SK-N-SH (cell line): Measurements from ENCODE around the gene GPR152. TPM values are rescaled to one million over a fixed set of nuclear protein-coding genes. Genes with fewer than 3 reads are reported as not detected.

Experiments used
- CTCF ChIA-PET: fragments of 300-600, 350-600 bp; formaldehyde crosslinking; extraction: SDS; loops from one replicate; lab custom pipeline; 2021; lab: Yijun Ruan, JAX
- POLR2A ChIA-PET: fragments of 350-600 bp; sonication (Branson Sonifier 250); formaldehyde crosslinking; extraction: SDS; loops from one replicate; lab custom pipeline; 2020; ENCODE audit warnings: antibody characterized with exemption, inconsistent platforms; lab: Yijun Ruan, JAX
- DNase-seq: peaks from one replicate; pipeline ENCODE4 v3.0.0; 2012
- H2AFZ ChIP-seq: fragments of 200-600 bp; sonication (generic); 2 replicates; pipeline ENCODE4 v1.8.1; 2016; ENCODE audit warnings: antibody characterized with exemption, mild to moderate bottlenecking, low read depth
- H3F3A ChIP-seq: fragments of 200-600 bp; sonication (generic); replicated peaks from 2 replicates; pipeline ENCODE3; 2016; ENCODE audit warnings: antibody characterized with exemption, mild to moderate bottlenecking; ENCODE audit not compliant: insufficient read depth
- H3K27ac ChIP-seq, 2 experiments: fragments of 200-500 bp in 1 of 2; fragments of 200-600 bp in 1 of 2; sonication (Bioruptor generic) in 1 of 2; sonication (generic), shearing (Covaris generic) in 1 of 2; 2 replicates each; pipeline versions ENCODE4 v1.5.1 to v1.6.1; 2014 to 2016; ENCODE audit warnings: low read depth in 2 of 2, inconsistent platforms in 1 of 2, low read length in 1 of 2, mild to moderate bottlenecking in 1 of 2, mixed read lengths in 1 of 2
- H3K27me3 ChIP-seq: fragments of 200-600 bp; sonication (generic), shearing (Covaris generic); 2 replicates; pipeline ENCODE4 v1.6.1; 2016; ENCODE audit warnings: mixed run types; ENCODE audit not compliant: insufficient read depth
- H3K36me3 ChIP-seq, 2 experiments: fragments of 200-500 bp in 1 of 2; fragments of 200-600 bp in 1 of 2; sonication (Bioruptor generic) in 1 of 2; sonication (generic) in 1 of 2; replicated peaks in 1 of 2; 2 replicates each; pipeline versions ENCODE3 to v1.5.1; 2014 to 2016; ENCODE audit warnings: low read length in 1 of 2, mild to moderate bottlenecking in 1 of 2; ENCODE audit not compliant: insufficient read depth in 2 of 2, control insufficient read depth in 1 of 2
- H3K4me1 ChIP-seq, 2 experiments: fragments of 200-500 bp in 1 of 2; fragments of 200-600 bp in 1 of 2; sonication (Bioruptor generic) in 1 of 2; sonication (generic), shearing (Covaris generic) in 1 of 2; 2 replicates each; pipeline versions ENCODE4 v1.5.1 to v1.6.1; 2014 to 2016; ENCODE audit warnings: low read depth in 1 of 2, low read length in 1 of 2, mixed run types in 1 of 2; ENCODE audit not compliant: insufficient read depth in 2 of 2, control insufficient read depth in 1 of 2
- H3K4me2 ChIP-seq: fragments of 200-600 bp; sonication (generic), shearing (Covaris generic); 2 replicates; pipeline ENCODE4 v1.6.1; 2017; ENCODE audit warnings: mixed run types
- H3K4me3 ChIP-seq, 2 experiments: fragments of 200-500 bp in 1 of 2; fragments of 200-600 bp in 1 of 2; sonication (Bioruptor generic) in 1 of 2; sonication (generic), shearing (Covaris generic) in 1 of 2; 2 replicates each; pipeline versions ENCODE4 v1.5.1 to v1.8.1; 2014 to 2016; ENCODE audit warnings: low read depth in 2 of 2, inconsistent platforms in 1 of 2, low read length in 1 of 2, mild to moderate bottlenecking in 1 of 2, mixed read lengths in 1 of 2, moderate library complexity in 1 of 2
- H3K79me2 ChIP-seq: fragments of 200-600 bp; sonication (generic); 2 replicates; pipeline ENCODE4 v1.8.1; 2017; ENCODE audit warnings: mild to moderate bottlenecking; ENCODE audit not compliant: insufficient read depth
- H3K9ac ChIP-seq: fragments of 200-600 bp; sonication (generic); 2 replicates; pipeline ENCODE4 v1.6.1; 2017; ENCODE audit warnings: mixed run types
- H3K9me2 ChIP-seq: fragments of 200-600 bp; sonication (generic); 2 replicates; pipeline ENCODE4 v1.6.1; 2017; ENCODE audit warnings: mixed run types
- H3K9me3 ChIP-seq: fragments of 200-600 bp; sonication (generic); 2 replicates; pipeline ENCODE4 v1.6.1; 2017; ENCODE audit warnings: mixed run types, mild to moderate bottlenecking, moderate library complexity
- H4K20me1 ChIP-seq: fragments of 200-600 bp; sonication (generic); 2 replicates; pipeline ENCODE4 v1.6.1; 2017; ENCODE audit warnings: mild to moderate bottlenecking, mixed run types; ENCODE audit not compliant: insufficient read depth
- ELF1 ChIP-seq: IDR thresholded peaks from 2 replicates; pipeline ENCODE4 v1.4.0; 2012
- EP300 ChIP-seq, 2 experiments: IDR thresholded peaks; 2 replicates each; pipeline versions ENCODE4 v1.4.0 to v1.6.1; 2012; ENCODE audit warnings: borderline replicate concordance in 1 of 2, low read depth in 1 of 2, low read length in 1 of 2
- EZH2phosphoT487 ChIP-seq: fragments of 200-600 bp; sonication (generic); IDR thresholded peaks from 2 replicates; pipeline ENCODE4 v1.6.1; 2017; ENCODE audit warnings: low read depth, mixed run types, mild to moderate bottlenecking, antibody characterized with exemption, moderate library complexity, borderline replicate concordance
- FOXJ3 ChIP-seq: sonication (generic); formaldehyde crosslinking; IDR thresholded peaks from 2 replicates; pipeline ENCODE4 v1.5.1; 2020; ENCODE audit warnings: mild to moderate bottlenecking, missing genetic modification reagents
- FOXM1 ChIP-seq: IDR thresholded peaks from 2 replicates; pipeline ENCODE4 v1.4.0; 2012; ENCODE audit warnings: low read depth, mild to moderate bottlenecking
- GABPA ChIP-seq: IDR thresholded peaks from 2 replicates; pipeline ENCODE4 v1.4.0; 2012; ENCODE audit warnings: low read depth, mild to moderate bottlenecking
- GATA2 ChIP-seq: sonication (generic); formaldehyde crosslinking; IDR thresholded peaks from 2 replicates; pipeline ENCODE4 v1.5.0; 2020; ENCODE audit warnings: mild to moderate bottlenecking, missing genetic modification reagents
- IRF3 ChIP-seq: fragments of 150-350 bp; IDR thresholded peaks from 2 replicates; pipeline ENCODE4 v1.6.1; 2016; ENCODE audit warnings: mild to moderate bottlenecking, low read depth, low read length
- MEF2A ChIP-seq: IDR thresholded peaks from 2 replicates; pipeline ENCODE4 v1.4.0; 2012; ENCODE audit warnings: low read depth, borderline replicate concordance
- MXI1 ChIP-seq: IDR thresholded peaks from 2 replicates; pipeline ENCODE4 v1.6.1; 2012; ENCODE audit warnings: mild to moderate bottlenecking, low read depth, low read length, improper control_type of control experiment
- NRF1 ChIP-seq: IDR thresholded peaks from 2 replicates; pipeline ENCODE4 v1.6.1; 2012; ENCODE audit warnings: low read depth, mild to moderate bottlenecking, low read length
- REST ChIP-seq: IDR thresholded peaks from 2 replicates; pipeline ENCODE4 v1.6.1; 2012; ENCODE audit warnings: mild to moderate bottlenecking, low read depth, low read length, moderate library complexity
- RFX5 ChIP-seq: IDR thresholded peaks from 2 replicates; pipeline ENCODE4 v1.6.1; 2012; ENCODE audit warnings: mild to moderate bottlenecking, improper control_type of control experiment, low read length
- RXRA ChIP-seq: IDR thresholded peaks from 2 replicates; pipeline ENCODE4 v1.4.0; 2012; ENCODE audit warnings: low read depth, mild to moderate bottlenecking, borderline replicate concordance
- SIN3A ChIP-seq: IDR thresholded peaks from 2 replicates; pipeline ENCODE4 v1.6.1; 2012; ENCODE audit warnings: low read depth, mild to moderate bottlenecking, low read length, moderate library complexity, borderline replicate concordance
- SMC3 ChIP-seq: IDR thresholded peaks from 2 replicates; pipeline ENCODE4 v1.6.1; 2012; ENCODE audit warnings: low read depth, low read length, improper control_type of control experiment
- TAF1 ChIP-seq: IDR thresholded peaks from 2 replicates; pipeline ENCODE4 v1.6.1; 2012; ENCODE audit warnings: low read depth, mild to moderate bottlenecking, low read length, moderate library complexity, borderline replicate concordance
- TEAD4 ChIP-seq: IDR thresholded peaks from 2 replicates; pipeline ENCODE4 v1.4.0; 2012; ENCODE audit warnings: mild to moderate bottlenecking, borderline replicate concordance; ENCODE audit not compliant: insufficient read depth
- USF2 ChIP-seq: fragments of 150-350 bp; IDR thresholded peaks from 2 replicates; pipeline ENCODE4 v1.6.1; 2017; ENCODE audit warnings: antibody characterized with exemption, low read length, low read depth, borderline replicate concordance
- ZBTB33 ChIP-seq: IDR thresholded peaks from 2 replicates; pipeline ENCODE4 v1.4.0; 2012; ENCODE audit warnings: low read depth, borderline replicate concordance
- WGBS: methylation state at CpG from one replicate; pipeline ENCODE4 v1.1.6; 2017; ENCODE audit warnings: low lambda C conversion rate; 5-methylcytosine and 5-hydroxymethylcytosine counted together
- polyA plus RNA-seq, 3 experiments: library from polyadenylated mRNA; depleted of rRNA; stranded (reverse); fragments of >200 nt; gene quantifications; 2 replicates each; pipeline ENCODE4 v1.2.3, GENCODE V29; 2012

The GPR152 gene
- polyA plus RNA-seq, 1 of the 3 experiments (the other 2 are of a cell fraction) = not detected

- Histone ChIP-seq H3K4me2 (no peak overlapping the region), H2AFZ (no peak overlapping the region), H3K27me3 (no peaks in the 10 kb centered on the region), H4K20me1 (peaks cover 2% of the 10 kb centered on the region; the same call in 1 of the 2 replicates)
- 91% methylated on average over 12 of the region's 21 CpGs for WGBS
- no peak for DNase-seq
- TF ChIP-seq IRF3 (no peak), GATA2 (no peak), TEAD4 (no peak), RFX5 (no peak), SIN3A (no peak), ELF1 (no peak), FOXM1 (no peak), USF2 (no peak), NRF1 (no peak), EZH2phosphoT487 (no peak), RXRA (no peak), FOXJ3 (no peak), TAF1 (no peak), SMC3 (no peak), GABPA (no peak), EP300 (IDR thresholded peaks at IDR 0.05; ENCODE audit: borderline replicate concordance in 1 of 2, low read depth in 1 of 2, low read length in 1 of 2) (no peak), REST (no peak), MXI1 (no peak), MEF2A (no peak), ZBTB33 (no peak)
- TF ChIP-seq, all 33 proteins: peak for 0
- peaks cover 10 to 23% of the 10 kb centered on the region in 2 experiments for H3K36me3 ChIP-seq
- H3K4me1 ChIP-seq = no peaks in the 10 kb centered on the region
- no peaks in the 10 kb centered on the region for H3K9me2 ChIP-seq
- H3K27ac ChIP-seq = no peak overlapping the region
- no peaks in the 10 kb centered on the region for H3K9me3 ChIP-seq
- no peak overlapping the region for H3K4me3 ChIP-seq
- H3F3A ChIP-seq = peaks cover 1% of the 10 kb centered on the region
- H3K79me2 ChIP-seq = peaks cover 1% of the 10 kb centered on the region; the same call in 1 of the 2 replicates
- CTCF ChIA-PET = no interaction called here
- no peak overlapping the region for H3K9ac ChIP-seq
- POLR2A ChIA-PET = no interaction called here
Observed at GRCh38 chr11:67497656-67498291, 45.2 kb upstream of the GPR152 start.
